WTC11 (cell line): ENCODE data around the gene UBB.
"Not testable (repeated sequence)": the region's sequence is repeated elsewhere in the genome, so short reads cannot be mapped to it uniquely, and the experiment has no call there.

ENCODE experiments used
- ATF2 ChIP-seq: sonication (generic); formaldehyde crosslinking; IDR thresholded peaks from 2 replicates; pipeline ENCODE4 v1.8.1; 2022; ENCODE audit warnings: low read depth, missing genetic modification reagents, borderline replicate concordance
- CTCF ChIP-seq: fragments of 200-600 bp; IDR thresholded peaks from 2 replicates; pipeline ENCODE4 v1.8.0; 2022; ENCODE audit warnings: antibody characterized with exemption
- MAX ChIP-seq: sonication (generic); formaldehyde crosslinking; IDR thresholded peaks from 2 replicates; pipeline ENCODE4 v1.8.0; 2022; ENCODE audit warnings: mild to moderate bottlenecking, missing genetic modification reagents
- NFYB ChIP-seq: sonication (generic); formaldehyde crosslinking; conservative IDR thresholded peaks from 2 replicates; pipeline ENCODE4 v1.8.0; 2022; ENCODE audit warnings: low read depth, missing genetic modification reagents
- NR2C2 ChIP-seq: sonication (generic); formaldehyde crosslinking; IDR thresholded peaks from 2 replicates; pipeline ENCODE4 v1.8.0; 2022; ENCODE audit warnings: mild to moderate bottlenecking, missing genetic modification reagents
- TEAD4 ChIP-seq: sonication (generic); formaldehyde crosslinking; IDR thresholded peaks from 2 replicates; pipeline ENCODE4 v1.8.0; 2022; ENCODE audit warnings: mild to moderate bottlenecking, missing genetic modification reagents
- ZBTB43 ChIP-seq: sonication (generic); formaldehyde crosslinking; IDR thresholded peaks from 2 replicates; pipeline ENCODE4 v1.8.1; 2023; ENCODE audit warnings: mild to moderate bottlenecking, missing genetic modification reagents
- ZNF263 ChIP-seq: sonication (generic); formaldehyde crosslinking; IDR thresholded peaks from 2 replicates; pipeline ENCODE4 v1.8.1; 2022; ENCODE audit warnings: low read depth, mild to moderate bottlenecking, moderate library complexity, missing genetic modification reagents

GRCh38 chr17:16386126-16386507 is 5.2 kb downstream of the UBB start:
- not testable (repeated sequence) for TF ChIP-seq ATF2 (CRISPR knock-in tag); ZNF263 (CRISPR knock-in tag); MAX (CRISPR knock-in tag); CTCF; ZBTB43 (CRISPR knock-in tag); TEAD4; NFYB (CRISPR knock-in tag); NR2C2
